BLaER1 treated with 17β-estradiol and CSF1 and Interleukin-3, amounts not matched to agents 10 nM and 100 nM (cell line): ENCODE data around the gene DAB1.

Source experiments
- H3K27ac ChIP-seq, 11 experiments: shearing (Covaris generic); formaldehyde crosslinking; 2 replicates each; pipeline ENCODE4 v1.8.1; 2022
- H3K27me3 ChIP-seq, 11 experiments: shearing (Covaris generic); formaldehyde crosslinking; 2 replicates each; pipeline ENCODE4 v1.8.1; 2022
- H3K36me3 ChIP-seq, 11 experiments: shearing (Covaris generic); formaldehyde crosslinking; 2 replicates each; pipeline ENCODE4 v1.8.1; 2022
- H3K4me1 ChIP-seq, 10 experiments: shearing (Covaris generic); formaldehyde crosslinking; 2 replicates each; pipeline ENCODE4 v1.8.1; 2022
- H3K4me2 ChIP-seq, 11 experiments: shearing (Covaris generic); formaldehyde crosslinking; 2 replicates each; pipeline ENCODE4 v1.8.1; 2022
- H3K4me3 ChIP-seq, 10 experiments: shearing (Covaris generic); formaldehyde crosslinking; 2 replicates each; pipeline ENCODE4 v1.8.1; 2022
- H3K9ac ChIP-seq, 11 experiments: shearing (Covaris generic); formaldehyde crosslinking; 2 replicates each; pipeline ENCODE4 v1.8.1; 2022
- H3K9me3 ChIP-seq, 11 experiments: shearing (Covaris generic); formaldehyde crosslinking; replicated peaks in 1 of 11; 2 replicates each; pipeline ENCODE4 v1.8.1; 2022
- H4K20me1 ChIP-seq, 11 experiments: shearing (Covaris generic); formaldehyde crosslinking; 2 replicates each; pipeline ENCODE4 v1.8.1; 2022
- Cebpa-rat ChIP-seq, 11 experiments: shearing (Covaris generic); IDR thresholded peaks; 2 replicates each; pipeline ENCODE4 v1.8.1; 2022

DAB1 gene

DNA sequence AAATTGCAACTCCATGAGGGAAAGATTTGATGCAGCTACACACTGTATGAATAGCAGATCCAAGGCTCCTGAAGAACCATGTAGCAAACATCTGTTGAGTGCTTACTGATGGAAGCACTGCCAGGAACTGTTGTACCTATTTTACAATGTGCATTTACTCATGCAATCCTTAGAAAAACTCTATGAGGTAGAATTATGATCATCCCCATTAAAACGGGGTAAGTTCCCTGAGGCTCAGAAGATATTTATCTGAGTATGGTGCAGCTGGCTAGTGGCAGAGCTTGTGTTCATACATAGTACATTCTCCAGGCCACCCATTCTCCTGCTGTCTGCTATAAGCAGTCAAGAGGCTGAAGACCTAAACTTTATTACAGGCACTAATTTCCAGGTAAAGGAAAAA is 403.6 kb downstream of the DAB1 start:
- Histone ChIP-seq H3K9ac (no peak overlapping the region), H3K36me3 (peaks cover 0 to 28% (median 6%) of the 10 kb centered on the region in 11 experiments; a peak in 9 of 22 replicates), H3K9me3 (peaks cover 0 to 26% (median 12%) of the 10 kb centered on the region in 11 experiments; a peak in 15 of 22 replicates), H4K20me1 (no peaks in the 10 kb centered on the region), H3K4me1 (peaks cover 0 to 39% (median 28%) of the 10 kb centered on the region in 10 experiments; a peak in 17 of 20 replicates), H3K4me2 (no peak overlapping the region), H3K27me3 (no peaks in the 10 kb centered on the region), H3K4me3 (no peak overlapping the region), H3K27ac (no peak overlapping the region)
- no peak for TF ChIP-seq Cebpa-rat (IDR thresholded peaks at IDR 0.05)

DNA sequence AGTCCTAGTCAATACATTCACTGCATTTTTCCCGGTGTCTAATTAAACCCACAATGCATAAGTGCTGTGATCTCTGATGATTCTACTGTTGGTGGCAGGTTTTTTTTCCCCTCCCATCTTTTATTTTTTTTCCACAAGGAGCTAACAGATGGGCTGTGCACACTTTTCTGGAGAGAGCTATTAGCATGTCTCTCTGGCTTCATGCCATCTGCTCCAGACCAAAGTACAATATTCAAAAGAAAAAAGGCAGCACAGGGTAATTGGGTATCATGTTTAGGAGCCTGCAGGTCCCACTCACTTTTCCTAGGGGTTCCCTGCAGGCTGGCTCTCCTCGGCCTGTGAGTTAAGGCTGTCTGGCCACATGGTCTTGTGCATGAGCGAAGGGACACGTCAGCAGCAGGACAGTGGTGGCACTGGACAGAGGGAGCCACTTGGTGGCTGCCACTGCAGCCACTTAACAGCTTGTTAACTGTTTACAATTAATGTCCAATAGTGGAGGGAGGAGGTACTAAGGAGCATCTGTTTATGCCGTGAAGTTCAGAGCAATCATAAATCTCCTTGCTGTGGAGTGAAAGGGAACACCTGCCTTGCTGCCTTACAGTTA is 404.5 kb downstream of the DAB1 start:
- Histone ChIP-seq H3K27ac (no peak overlapping the region), H3K36me3 (peaks cover 0 to 35% (median 9%) of the 10 kb centered on the region in 11 experiments; a peak in 10 of 22 replicates), H3K27me3 (no peaks in the 10 kb centered on the region), H3K9ac (no peak overlapping the region), H4K20me1 (no peaks in the 10 kb centered on the region), H3K4me2 (no peak overlapping the region), H3K9me3 (peaks cover 0 to 29% (median 12%) of the 10 kb centered on the region in 11 experiments; a peak in 15 of 22 replicates), H3K4me1 (peaks cover 0 to 30% (median 19%) of the 10 kb centered on the region in 10 experiments; a peak in 16 of 20 replicates), H3K4me3 (no peak overlapping the region)
- no peak for TF ChIP-seq Cebpa-rat (IDR thresholded peaks at IDR 0.05)

DNA sequence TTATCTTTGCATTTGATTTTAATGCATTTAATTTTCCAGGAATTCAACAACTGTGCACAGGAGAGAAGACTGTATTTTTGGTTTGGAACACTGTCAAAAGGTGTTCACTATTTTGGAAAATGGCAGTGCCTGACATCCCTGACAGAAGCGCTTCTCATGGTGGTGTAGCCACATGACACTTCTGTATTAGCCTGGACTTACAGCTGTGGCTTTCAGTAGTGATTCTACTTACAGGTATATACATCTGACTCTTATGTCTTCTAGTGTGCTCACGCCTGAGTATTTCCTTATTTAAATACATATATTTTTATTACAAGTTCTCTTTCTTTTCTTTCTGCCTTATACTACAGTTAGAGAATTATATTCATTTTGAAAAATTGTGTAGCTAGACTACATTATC is 405.7 kb downstream of the DAB1 start:
- Histone ChIP-seq H3K27ac (no peak overlapping the region), H3K4me3 (no peak overlapping the region), H3K36me3 (peaks cover 0 to 37% (median 9%) of the 10 kb centered on the region in 11 experiments; a peak in 10 of 22 replicates), H3K4me2 (no peak overlapping the region), H3K9me3 (peaks cover 0 to 29% (median 12%) of the 10 kb centered on the region in 11 experiments; a peak in 15 of 22 replicates), H4K20me1 (no peaks in the 10 kb centered on the region), H3K9ac (no peak overlapping the region), H3K4me1 (peaks cover 0 to 18% (median 9%) of the 10 kb centered on the region in 10 experiments; a peak in 11 of 20 replicates), H3K27me3 (no peaks in the 10 kb centered on the region)
- TF ChIP-seq Cebpa-rat (IDR thresholded peaks at IDR 0.05), result no peak

DNA sequence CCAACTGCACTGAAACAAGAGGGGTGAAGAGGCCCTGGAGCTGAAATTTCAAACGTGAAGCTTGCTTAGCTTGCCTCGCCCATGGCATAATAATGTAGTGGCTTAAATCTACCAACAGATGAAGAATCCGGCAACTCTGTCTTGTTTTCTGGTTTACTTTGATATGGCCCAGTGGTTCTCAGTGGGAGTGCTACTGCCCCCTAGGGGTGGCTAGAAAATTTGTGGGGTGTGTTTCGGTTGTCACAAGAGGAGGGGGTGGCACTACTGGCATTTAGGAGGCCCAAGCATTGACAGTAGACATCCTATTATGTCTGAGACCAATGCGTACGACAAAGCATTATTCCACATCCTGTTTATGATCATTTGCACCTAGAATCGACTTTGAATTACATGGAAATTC is 406.1 kb downstream of the DAB1 start:
- Histone ChIP-seq H3K9ac (no peak overlapping the region), H3K4me2 (no peak overlapping the region), H3K27ac (no peak overlapping the region), H3K4me1 (peaks cover 0 to 14% (median 5%) of the 10 kb centered on the region in 10 experiments; a peak in 10 of 20 replicates), H3K36me3 (peaks cover 0 to 37% (median 9%) of the 10 kb centered on the region in 11 experiments; a peak in 10 of 22 replicates), H3K4me3 (no peak overlapping the region), H4K20me1 (no peaks in the 10 kb centered on the region), H3K27me3 (no peaks in the 10 kb centered on the region), H3K9me3 (peaks cover 0 to 29% (median 12%) of the 10 kb centered on the region in 11 experiments; a peak in 15 of 22 replicates)
- no peak for TF ChIP-seq Cebpa-rat (IDR thresholded peaks at IDR 0.05)

DNA sequence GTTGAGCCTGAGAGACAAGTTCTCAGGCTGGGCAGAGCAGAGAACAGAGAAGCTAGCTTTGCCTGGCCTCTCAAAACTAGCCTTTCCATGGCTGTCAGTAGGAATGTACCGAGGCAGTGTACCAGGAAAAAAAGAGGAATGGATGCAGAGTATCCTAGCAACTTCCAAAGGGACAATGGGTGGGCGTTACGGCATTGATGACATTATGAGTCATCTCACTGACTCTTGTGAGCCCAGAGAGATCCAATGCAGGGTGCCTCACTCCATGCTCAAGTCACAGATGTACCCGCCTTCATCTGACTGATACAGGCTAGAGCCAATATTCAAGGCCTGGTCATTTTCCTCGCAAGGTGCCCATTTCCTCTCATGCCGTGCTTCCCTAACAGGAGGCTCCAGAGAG is 406.7 kb downstream of the DAB1 start:
- H3K36me3 ChIP-seq, result peaks cover 0 to 37% (median 9%) of the 10 kb centered on the region in 11 experiments; a peak in 10 of 22 replicates
- TF ChIP-seq Cebpa-rat (IDR thresholded peaks at IDR 0.05), result no peak
- H3K4me3 ChIP-seq, result no peak overlapping the region
- peaks cover 0 to 8% (median 2%) of the 10 kb centered on the region in 10 experiments; a peak in 7 of 20 replicates for H3K4me1 ChIP-seq
- no peak overlapping the region for H3K27ac ChIP-seq
- no peak overlapping the region for H3K4me2 ChIP-seq
- H3K9me3 ChIP-seq, result peaks cover 0 to 29% (median 12%) of the 10 kb centered on the region in 11 experiments; a peak in 15 of 22 replicates
- H3K27me3 ChIP-seq, result no peaks in the 10 kb centered on the region
- H4K20me1 ChIP-seq, result no peaks in the 10 kb centered on the region
- no peak overlapping the region for H3K9ac ChIP-seq

DNA sequence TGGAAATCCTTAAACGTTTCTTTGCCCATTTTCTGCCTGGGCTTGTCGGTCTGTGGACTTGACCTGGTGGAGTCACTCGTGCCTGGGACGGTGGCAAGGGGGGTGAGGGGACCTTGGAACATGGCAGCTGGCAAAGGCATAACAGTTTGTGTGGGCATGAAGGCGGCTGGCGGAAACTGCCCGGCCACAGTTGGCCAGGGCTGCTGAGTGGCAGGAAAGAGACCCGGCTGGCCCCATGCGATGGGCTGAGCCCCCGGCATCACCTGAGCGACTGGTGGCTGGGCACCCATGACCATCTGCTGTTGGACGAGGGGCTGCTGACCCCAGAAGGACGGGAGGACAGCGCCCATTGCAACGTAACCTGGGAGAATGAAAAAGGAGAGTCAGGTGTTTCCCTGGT is 408.8 kb downstream of the DAB1 start:
- Histone ChIP-seq H3K4me3 (no peak overlapping the region), H3K9me3 (peaks cover 0 to 14% (median 0%) of the 10 kb centered on the region in 11 experiments; a peak in 3 of 22 replicates), H3K9ac (no peak overlapping the region), H3K4me2 (no peak overlapping the region), H4K20me1 (no peaks in the 10 kb centered on the region), H3K27me3 (no peaks in the 10 kb centered on the region), H3K36me3 (peaks cover 0 to 37% (median 9%) of the 10 kb centered on the region in 11 experiments; a peak in 10 of 22 replicates), H3K4me1 (no peaks in the 10 kb centered on the region), H3K27ac (no peak overlapping the region)
- TF ChIP-seq Cebpa-rat (IDR thresholded peaks at IDR 0.05), result no peak

DNA sequence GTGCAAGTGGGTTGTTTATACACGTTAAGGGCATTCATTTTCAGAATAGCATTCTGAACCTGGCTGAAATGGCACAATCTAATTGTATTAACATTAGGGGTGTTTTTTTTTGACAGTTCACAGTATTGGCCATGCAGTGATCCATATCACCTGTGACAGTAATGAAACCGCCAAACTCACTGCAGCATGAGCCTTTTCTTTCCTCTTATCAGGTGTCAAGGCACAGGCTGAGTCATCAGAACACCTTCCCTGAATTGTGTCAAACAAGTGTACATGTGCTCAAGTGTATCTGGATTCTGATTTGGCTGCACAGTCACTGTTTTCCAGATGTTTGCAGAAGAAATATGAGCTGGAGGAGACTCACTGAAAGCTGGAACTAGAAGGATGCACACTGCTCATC is 410.3 kb downstream of the DAB1 start:
- H4K20me1 ChIP-seq, result no peaks in the 10 kb centered on the region
- H3K36me3 ChIP-seq, result peaks cover 0 to 51% (median 15%) of the 10 kb centered on the region in 11 experiments; a peak in 11 of 22 replicates
- no peak overlapping the region for H3K27ac ChIP-seq
- TF ChIP-seq Cebpa-rat (IDR thresholded peaks at IDR 0.05), result no peak
- H3K4me2 ChIP-seq, result no peak overlapping the region
- no peak overlapping the region for H3K9ac ChIP-seq
- no peaks in the 10 kb centered on the region for H3K4me1 ChIP-seq
- no peaks in the 10 kb centered on the region for H3K27me3 ChIP-seq
- H3K4me3 ChIP-seq, result no peak overlapping the region
- peaks cover 0 to 14% (median 0%) of the 10 kb centered on the region in 11 experiments; a peak in 3 of 22 replicates for H3K9me3 ChIP-seq

DNA sequence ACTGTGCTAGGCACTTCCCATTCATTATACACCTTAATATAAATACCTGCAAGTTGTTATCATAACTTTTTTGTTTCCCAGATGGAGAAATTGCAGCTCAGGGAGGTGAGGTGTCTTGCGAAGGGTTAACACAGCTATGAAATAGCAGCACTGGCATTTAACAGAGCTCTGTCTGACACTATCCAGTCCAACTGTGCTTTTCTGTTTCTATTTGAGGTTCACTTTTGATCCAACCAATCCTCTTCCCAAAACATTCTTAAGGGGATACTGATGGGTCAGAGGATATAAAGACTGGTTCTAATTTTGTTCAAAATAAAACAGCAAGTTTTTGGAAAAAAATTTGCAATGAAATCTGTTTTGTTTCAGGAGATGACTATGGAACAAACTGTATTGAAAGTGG is 411.5 kb downstream of the DAB1 start:
- no peaks in the 10 kb centered on the region for H3K4me1 ChIP-seq
- no peak overlapping the region for H3K4me2 ChIP-seq
- H3K4me3 ChIP-seq, result no peak overlapping the region
- peaks cover 0 to 10% (median 0%) of the 10 kb centered on the region in 11 experiments; a peak in 3 of 22 replicates for H3K9me3 ChIP-seq
- no peak for TF ChIP-seq Cebpa-rat (IDR thresholded peaks at IDR 0.05)
- H3K36me3 ChIP-seq, result peaks cover 0 to 50% (median 15%) of the 10 kb centered on the region in 11 experiments; a peak in 11 of 22 replicates
- H3K9ac ChIP-seq, result no peak overlapping the region
- no peak overlapping the region for H3K27ac ChIP-seq
- H3K27me3 ChIP-seq, result no peaks in the 10 kb centered on the region
- no peaks in the 10 kb centered on the region for H4K20me1 ChIP-seq

DNA sequence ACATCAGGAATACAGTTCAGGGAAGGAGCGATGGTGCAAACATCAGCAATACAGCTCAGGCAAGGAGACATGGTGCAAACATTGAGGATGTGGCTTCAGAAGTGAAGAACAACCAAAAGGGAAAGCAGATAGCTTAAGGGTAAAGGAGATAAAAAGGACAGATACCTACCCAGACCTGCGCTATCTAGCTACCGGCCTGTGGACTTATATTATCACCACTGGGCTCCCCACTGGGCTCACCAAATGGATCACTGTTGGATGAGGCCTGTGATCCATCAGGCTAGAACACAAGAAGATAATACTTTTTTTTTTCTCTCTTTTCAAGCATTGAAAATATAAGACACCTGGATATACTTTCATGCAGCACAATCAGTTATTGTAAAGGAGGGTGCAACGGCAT is 413.3 kb downstream of the DAB1 start:
- H3K9ac ChIP-seq, result no peak overlapping the region
- no peak overlapping the region for H3K4me2 ChIP-seq

More for the DNA sequence above, 413.3 kb downstream of the DAB1 start:
- H3K27me3 ChIP-seq, result no peaks in the 10 kb centered on the region
- H4K20me1 ChIP-seq, result no peaks in the 10 kb centered on the region
- no peak overlapping the region for H3K27ac ChIP-seq
- H3K36me3 ChIP-seq, result peaks cover 0 to 40% (median 15%) of the 10 kb centered on the region in 11 experiments; a peak in 11 of 22 replicates
- H3K4me3 ChIP-seq, result no peak overlapping the region
- H3K9me3 ChIP-seq, result peaks cover 0 to 4% (median 0%) of the 10 kb centered on the region in 11 experiments; a peak in 2 of 22 replicates
- TF ChIP-seq Cebpa-rat (IDR thresholded peaks at IDR 0.05), result no peak
- H3K4me1 ChIP-seq, result peaks cover 0 to 11% (median 4%) of the 10 kb centered on the region in 10 experiments; a peak in 10 of 20 replicates
